ENCODE results near the gene CLIC3. TPM values are rescaled to one million over a fixed set of nuclear protein-coding genes. Genes with fewer than 3 reads are reported as not detected.
"Not testable (repeated sequence)": the region's sequence is repeated elsewhere in the genome, so short reads cannot be mapped to it uniquely, and the experiment has no call there.

The CLIC3 gene
- total RNA-seq, 4 donors from 2014 or later: 3.3 TPM; not detected in 3

DNA sequence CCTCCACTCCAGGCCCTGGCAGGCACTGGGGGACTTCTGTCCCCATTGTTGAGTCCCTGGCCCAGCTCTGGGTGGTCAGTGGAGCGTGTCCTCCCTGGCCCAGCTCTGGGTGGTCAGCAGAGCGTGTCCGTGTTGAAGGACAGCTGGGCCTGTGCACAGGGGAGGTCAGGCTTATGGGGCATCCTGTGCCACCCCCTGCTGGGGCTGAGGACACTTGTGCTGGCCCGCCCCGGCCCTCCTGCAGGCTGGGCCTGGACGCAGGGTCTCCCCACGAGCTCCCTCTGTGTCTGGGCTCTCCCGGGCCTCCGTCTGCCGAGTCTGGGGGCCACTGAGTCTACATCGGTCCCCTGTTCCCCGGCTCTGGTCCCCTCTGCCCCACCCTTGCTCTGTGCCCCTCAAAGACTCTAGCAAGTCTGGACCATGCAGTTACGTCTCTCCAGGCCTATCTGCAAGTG lies 11.5 kb upstream of the CLIC3 start:
- Histone ChIP-seq H3K4me1 (peaks cover 0 to 15% (median 0%) of the 10 kb centered on the region in 4 donors), H3K36me3 (peaks cover 0 to 34% (median 0%) of the 10 kb centered on the region in 3 donors), H3K27ac (no peak overlapping the region), H3K9me3 (no peaks in the 10 kb centered on the region), H3K4me3 (no peak overlapping the region), H3K27me3 (no peaks in the 10 kb centered on the region)
- no peak for DNase-seq
- TF ChIP-seq, protein P1, sequence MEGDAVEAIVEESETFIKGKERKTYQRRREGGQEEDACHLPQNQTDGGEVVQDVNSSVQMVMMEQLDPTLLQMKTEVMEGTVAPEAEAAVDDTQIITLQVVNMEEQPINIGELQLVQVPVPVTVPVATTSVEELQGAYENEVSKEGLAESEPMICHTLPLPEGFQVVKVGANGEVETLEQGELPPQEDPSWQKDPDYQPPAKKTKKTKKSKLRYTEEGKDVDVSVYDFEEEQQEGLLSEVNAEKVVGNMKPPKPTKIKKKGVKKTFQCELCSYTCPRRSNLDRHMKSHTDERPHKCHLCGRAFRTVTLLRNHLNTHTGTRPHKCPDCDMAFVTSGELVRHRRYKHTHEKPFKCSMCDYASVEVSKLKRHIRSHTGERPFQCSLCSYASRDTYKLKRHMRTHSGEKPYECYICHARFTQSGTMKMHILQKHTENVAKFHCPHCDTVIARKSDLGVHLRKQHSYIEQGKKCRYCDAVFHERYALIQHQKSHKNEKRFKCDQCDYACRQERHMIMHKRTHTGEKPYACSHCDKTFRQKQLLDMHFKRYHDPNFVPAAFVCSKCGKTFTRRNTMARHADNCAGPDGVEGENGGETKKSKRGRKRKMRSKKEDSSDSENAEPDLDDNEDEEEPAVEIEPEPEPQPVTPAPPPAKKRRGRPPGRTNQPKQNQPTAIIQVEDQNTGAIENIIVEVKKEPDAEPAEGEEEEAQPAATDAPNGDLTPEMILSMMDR (IDR thresholded peaks at IDR 0.05): no peak
- TF ChIP-seq POLR2A (IDR thresholded peaks at IDR 0.05): no peak

DNA sequence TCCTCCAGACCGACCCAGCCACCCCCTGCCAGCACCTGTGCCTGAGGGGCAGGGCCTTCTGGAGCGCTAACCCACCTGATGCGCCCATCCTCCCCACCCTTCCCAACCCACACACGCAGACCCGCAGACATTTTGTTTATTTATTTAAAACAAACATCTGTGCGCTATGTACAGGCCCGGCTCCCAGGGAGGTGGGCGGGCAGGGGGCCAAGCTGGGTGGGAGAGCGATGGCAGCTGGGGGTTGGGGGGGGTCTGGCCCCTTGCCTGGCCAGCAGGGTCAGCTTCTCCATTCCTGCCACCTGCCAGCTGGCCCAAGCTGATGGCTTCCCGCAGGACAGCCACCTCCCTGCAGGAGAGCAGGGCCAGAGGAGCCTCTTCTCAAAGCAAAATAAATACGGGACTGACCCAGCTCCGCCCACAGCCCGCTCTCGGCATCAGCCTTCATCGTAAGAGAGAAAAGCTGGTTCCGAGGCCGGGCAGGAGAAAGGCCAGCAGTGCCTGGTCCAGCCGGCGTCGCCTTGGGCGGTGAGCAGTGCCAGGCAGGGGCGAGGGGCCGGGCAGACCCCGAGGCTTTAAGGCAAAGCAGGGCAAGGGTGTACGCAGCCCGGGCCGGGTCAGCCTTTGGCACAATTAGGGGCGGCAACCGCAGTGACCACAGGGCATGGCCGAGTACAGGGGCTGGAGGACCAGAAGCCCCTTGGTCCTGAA lies 10.9 kb upstream of the CLIC3 start:
- H3K4me3 ChIP-seq: no peak overlapping the region
- peaks cover 0 to 15% (median 0%) of the 10 kb centered on the region in 4 donors for H3K4me1 ChIP-seq
- no peak for DNase-seq
- no peak for TF ChIP-seq POLR2A (IDR thresholded peaks at IDR 0.05)
- TF ChIP-seq, protein P1 (IDR thresholded peaks at IDR 0.05): no peak
- no peaks in the 10 kb centered on the region for H3K27me3 ChIP-seq
- H3K9me3 ChIP-seq: no peaks in the 10 kb centered on the region
- peaks cover 0 to 28% (median 0%) of the 10 kb centered on the region in 3 donors for H3K36me3 ChIP-seq
- no peak overlapping the region for H3K27ac ChIP-seq

DNA sequence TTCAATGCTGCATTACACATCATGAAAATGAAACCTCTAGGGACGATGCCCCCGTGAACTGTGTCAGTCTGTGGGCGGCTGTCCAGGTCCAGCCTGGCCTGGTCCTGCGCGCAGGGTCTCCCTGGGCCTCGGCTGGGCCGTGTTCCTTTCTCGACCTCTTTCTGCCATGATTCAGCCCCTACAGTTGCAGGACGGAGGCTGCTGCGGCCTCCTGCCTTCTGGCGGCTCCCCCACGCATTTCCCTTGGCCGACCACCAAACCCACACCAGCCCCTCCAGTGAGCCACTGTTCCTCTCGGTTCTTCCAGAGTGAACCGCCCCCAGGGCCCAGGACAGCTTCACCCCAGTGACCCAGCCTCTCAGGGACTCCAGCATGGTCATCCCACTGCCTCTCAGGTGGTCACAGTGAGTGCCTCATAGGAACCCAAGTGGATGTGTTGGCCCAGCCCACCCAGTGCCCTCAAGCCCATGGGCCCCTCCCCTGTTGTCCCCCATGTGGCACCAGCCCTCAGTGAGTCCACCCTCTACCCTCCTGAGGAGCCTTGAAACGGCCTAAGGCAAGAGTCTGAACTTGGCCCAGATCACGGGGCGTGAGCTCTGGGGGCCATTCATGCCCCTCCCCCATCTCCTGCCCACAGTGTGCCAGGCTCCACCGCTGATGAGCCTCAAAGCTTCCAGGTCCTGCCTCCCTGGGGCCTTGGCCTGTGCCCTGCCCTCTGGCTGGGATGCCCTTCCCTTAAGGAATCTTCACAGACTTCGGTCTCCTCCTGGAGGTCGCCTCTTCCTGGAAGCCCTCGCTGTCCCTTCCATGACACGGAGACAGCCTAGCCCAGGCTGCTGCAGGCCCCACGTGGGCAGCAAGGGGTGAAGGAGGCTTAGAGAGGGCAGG lies 10.0 kb upstream of the CLIC3 start:
- H3K36me3 ChIP-seq: peaks cover 0 to 19% (median 0%) of the 10 kb centered on the region in 3 donors
- no peak overlapping the region for H3K27ac ChIP-seq
- H3K27me3 ChIP-seq: no peaks in the 10 kb centered on the region
- no peaks in the 10 kb centered on the region for H3K9me3 ChIP-seq
- DNase-seq: no peak
- TF ChIP-seq, protein P1 (IDR thresholded peaks at IDR 0.05): no peak
- TF ChIP-seq POLR2A (IDR thresholded peaks at IDR 0.05): no peak
- H3K4me1 ChIP-seq: peaks cover 0 to 15% (median 0%) of the 10 kb centered on the region in 4 donors
- no peak overlapping the region for H3K4me3 ChIP-seq

DNA sequence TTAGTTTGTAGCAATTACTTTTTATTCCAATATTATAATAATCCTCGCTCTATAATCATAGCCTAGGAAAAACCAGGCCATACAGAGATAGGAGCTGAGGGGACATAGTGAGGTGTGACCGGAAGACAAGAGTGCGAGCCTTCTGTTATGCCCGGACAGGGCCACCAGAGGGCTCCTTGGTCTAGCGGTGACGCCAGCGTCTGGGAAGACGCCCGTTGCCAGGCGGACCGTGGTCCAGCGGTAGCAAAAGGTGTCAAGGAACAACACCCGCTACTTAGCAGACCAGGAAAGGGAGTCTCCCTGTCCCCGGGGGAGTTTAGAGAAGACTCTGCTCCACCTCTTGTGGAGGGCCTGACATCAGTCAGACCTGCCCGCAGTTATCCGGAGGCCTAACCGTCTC lies 7.9 kb upstream of the CLIC3 start:
- not testable (repeated sequence) for H3K36me3 ChIP-seq, H3K9me3 ChIP-seq, H3K27ac ChIP-seq, H3K27me3 ChIP-seq, H3K4me3 ChIP-seq
- TF ChIP-seq, protein P1 (IDR thresholded peaks at IDR 0.05): peak in 5 of 6 experiments; percentile 13 to 67 (median 52)
- peak in 1 of 3 donors; percentile 64 for DNase-seq
- H3K4me1 ChIP-seq: peaks cover 0 to 15% (median 0%) of the 10 kb centered on the region in 4 donors

DNA sequence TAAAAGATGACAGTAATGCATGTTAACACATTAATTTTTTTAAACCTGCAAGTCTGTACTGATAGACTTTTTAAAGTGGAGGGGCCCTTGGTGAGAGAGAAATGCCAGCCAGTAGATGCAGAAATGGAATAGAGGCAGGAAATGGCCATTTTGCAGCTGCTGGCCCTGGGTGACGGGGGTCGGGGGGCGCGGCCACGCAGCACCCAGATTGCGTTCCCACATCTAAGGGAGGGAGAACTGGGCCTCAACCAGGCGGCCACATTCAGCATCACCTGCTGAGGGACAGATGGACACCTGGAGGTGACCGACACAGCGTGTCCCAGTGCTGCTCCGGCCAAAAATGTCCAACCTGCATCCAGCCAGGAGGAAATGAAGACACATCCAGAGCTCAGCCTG lies 6.3 kb upstream of the CLIC3 start:
- TF ChIP-seq POLR2A (IDR thresholded peaks at IDR 0.05): no peak
- TF ChIP-seq, protein P1 (IDR thresholded peaks at IDR 0.05): no peak
- no peak for DNase-seq
- H3K4me3 ChIP-seq: no peak overlapping the region
- no peaks in the 10 kb centered on the region for H3K36me3 ChIP-seq
- H3K9me3 ChIP-seq: no peaks in the 10 kb centered on the region
- H3K27ac ChIP-seq: no peak overlapping the region
- H3K27me3 ChIP-seq: no peaks in the 10 kb centered on the region
- peaks cover 0 to 12% (median 2%) of the 10 kb centered on the region in 4 donors for H3K4me1 ChIP-seq

Measured in Peyer's patch (tissue), 4 donors.